Kidney glomerular epithelial cell (primary cell): ENCODE measurements around the gene CELSR1.

Experiments used
- DNase-seq: peaks from one replicate; lab custom pipeline; 2025; lab: John Stamatoyannopoulos, UW

The CELSR1 gene

DNA sequence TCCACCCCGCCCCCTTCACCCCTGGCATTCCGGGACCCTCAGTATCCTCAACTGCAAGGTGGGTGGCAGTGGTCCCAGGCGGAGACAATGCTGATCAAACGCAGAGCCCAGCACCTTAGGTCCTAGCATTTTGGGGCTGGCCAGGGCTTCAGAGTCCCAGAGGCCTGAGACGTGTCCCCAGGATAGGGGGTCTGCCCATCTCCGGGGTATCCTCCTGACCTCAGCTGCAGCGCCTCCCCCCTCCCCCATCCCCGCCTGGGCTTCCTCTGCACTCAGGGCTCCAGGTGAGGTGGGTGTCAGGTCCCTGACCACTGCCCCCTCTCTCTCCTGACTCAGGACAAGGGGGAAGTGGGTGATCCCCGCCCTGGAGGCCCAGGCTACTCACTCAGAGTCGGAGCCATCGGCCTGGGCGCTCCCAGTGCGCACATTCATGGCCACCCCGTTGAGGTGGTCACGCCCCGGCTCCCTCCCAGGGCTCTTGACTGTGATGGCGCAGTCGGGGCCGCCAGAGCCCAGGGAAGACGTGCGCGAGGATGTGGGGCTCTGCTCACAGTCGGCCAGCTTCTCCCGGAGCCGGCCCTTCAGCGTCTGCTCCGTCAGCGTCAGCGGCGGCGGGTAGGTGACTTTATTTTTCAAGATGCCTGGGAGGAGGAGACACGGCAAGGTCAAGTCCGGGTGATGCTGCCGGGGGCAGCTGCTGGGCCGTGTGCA lies 173.7 kb downstream of the CELSR1 start:
- no peak for DNase-seq

DNA sequence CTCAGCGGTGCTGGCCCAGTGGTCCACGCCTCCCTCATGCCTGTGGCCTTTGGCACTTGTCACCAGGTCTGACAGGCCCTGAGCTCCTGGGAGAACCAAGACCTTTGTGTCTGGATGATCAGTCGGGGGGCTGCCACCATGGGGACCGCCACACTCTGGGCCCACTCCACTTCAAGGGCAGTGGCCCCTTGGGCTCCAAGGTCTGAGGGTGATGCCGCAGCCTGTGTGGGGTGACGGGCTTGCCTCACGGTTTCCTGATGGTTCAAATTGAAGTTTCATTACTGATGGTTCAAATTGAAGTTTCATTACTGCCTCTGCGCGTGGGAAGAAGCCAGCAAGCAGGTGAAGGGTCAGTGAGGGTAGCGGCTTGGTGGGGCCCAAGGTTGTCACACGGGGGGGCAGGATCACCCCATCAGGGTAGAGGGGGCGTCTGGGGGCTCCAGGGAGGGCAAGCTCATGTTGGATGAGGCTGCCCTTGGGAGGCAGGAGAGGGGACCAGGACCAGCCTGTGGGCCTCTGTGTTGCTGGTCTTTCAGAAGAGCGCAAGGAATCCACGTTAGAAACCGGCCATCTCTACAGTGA lies 174.4 kb downstream of the CELSR1 start:
- DNase-seq: no peak

DNA sequence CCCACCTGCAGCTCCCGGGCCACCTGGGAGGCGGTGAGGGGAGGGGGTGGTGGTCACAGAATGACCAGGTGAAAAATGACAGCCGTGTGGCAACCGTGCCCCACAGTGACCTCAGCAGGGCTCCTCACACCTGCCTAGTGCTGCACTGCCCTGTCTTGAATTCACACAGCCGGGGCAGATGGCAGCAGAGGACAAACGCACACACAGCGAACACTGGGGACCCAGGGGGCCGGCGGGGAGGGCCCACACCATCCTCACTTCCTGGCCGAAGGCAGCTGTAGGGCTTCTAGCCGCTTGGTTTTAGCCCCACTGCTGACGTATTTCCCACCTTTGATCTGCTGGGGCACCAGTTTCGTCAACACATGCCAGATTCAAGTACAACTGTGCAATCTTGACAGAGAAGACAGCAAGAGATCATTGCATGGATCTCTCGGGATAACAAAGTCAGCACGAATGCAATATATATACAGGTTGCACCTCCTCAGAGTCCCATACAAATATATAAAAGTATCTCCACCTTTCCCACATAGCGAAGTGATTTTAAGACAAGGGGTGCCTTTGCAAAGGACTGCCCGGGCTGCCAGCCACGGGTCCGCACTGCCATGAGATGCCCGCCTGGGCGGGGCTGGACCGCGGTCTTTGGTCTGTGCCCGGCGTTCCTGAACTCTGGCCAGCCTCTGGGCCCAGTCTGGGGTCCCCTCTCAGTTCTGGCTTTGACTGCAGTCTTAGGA lies 175.1 kb downstream of the CELSR1 start:
- DNase-seq: no peak

DNA sequence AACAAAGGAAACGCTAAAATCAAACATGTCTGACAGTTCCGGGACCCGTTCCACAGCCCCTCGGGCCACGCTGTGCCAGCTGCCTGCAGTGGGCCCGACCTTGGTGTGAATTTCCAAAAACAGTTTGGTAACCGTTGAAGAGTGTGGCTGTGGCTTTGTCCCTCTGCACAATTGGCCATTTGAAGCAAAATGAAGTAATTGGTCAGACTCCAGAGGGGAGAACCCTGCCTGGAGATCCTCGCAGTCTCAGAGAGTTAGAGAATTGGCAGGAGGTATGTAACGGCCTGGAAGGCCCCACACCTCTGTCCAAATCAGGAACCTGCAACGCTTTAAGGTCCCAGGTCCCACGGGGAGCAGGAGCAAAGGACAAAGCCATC lies 175.6 kb downstream of the CELSR1 start:
- DNase-seq: no peak

DNA sequence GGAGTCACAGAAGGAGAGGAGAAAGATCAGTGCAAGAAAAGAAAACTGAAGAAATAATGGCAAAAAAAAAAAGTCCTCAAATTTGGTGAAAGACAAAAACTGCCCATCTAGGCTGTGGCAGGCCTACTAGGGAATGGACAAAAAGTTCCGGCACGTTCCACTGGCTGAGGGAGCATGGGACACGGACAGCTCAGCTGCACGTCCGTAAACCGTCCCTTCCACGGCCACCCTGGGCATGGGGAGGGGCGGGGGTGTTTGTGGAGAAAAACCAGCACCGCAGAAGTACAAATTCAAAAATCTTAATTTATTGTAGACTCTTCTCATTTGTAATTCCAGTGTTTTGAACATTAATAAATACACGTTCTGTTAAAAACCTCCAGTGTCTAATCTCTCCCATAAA lies 176.5 kb downstream of the CELSR1 start:
- no peak for DNase-seq

DNA sequence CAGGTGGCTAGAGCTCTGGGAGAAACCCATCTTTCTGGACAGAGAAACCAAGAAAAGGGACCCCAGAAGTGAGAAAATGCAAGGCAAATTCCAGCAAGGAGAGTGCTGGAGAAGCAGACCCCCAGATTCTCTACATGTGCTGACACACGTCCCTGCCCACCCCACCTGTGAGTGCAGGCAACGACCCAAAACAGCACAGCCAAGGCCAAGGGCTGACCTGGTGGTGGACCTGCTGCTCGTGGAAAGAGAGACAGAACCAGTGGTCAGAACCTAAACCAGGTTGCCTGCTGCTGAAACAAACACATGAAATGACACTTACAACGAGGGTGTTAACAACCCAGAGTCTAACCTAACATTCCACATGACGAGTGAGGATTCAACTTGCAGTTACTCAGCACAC lies 177.3 kb downstream of the CELSR1 start:
- no peak for DNase-seq

DNA sequence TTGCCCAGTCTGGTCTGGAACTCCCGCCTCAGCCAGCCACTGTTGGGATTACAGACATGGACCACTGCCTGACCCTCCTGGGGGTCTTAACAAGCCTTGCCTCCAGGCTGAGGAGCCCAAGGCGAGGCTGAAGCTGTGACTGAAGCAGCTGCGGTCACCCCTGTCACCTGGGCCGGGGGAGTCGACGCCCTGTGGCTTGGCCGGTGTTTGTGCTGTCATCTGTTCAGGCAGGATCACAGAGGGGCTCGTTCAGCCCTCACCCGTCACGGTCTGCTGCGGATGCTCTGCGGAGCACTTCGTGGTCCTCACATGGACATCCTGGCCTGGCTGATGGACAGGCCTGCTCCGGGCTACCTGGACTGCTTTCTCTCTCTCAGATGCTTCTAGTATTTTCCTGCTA lies 178.1 kb downstream of the CELSR1 start:
- DNase-seq: no peak

DNA sequence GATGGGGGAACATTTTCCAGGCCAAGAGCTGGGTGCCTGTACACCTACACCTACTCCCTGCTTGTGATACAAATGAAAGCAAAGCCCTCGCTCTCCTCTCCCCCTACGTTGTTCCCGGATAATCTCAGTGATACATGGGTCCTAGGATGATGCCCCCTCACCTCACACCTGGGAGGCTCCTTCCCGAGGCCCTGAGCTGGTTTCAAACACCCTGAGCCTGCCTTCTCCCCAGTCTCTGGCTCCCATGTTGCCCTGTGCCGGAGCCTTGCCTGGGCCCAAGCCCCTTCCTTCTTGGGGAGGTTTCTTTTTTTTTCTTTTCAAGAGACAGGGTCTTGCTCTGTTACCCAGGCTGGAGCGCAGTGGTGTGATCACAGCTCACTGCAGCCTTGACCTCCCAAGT lies 178.7 kb downstream of the CELSR1 start:
- no peak for DNase-seq

DNA sequence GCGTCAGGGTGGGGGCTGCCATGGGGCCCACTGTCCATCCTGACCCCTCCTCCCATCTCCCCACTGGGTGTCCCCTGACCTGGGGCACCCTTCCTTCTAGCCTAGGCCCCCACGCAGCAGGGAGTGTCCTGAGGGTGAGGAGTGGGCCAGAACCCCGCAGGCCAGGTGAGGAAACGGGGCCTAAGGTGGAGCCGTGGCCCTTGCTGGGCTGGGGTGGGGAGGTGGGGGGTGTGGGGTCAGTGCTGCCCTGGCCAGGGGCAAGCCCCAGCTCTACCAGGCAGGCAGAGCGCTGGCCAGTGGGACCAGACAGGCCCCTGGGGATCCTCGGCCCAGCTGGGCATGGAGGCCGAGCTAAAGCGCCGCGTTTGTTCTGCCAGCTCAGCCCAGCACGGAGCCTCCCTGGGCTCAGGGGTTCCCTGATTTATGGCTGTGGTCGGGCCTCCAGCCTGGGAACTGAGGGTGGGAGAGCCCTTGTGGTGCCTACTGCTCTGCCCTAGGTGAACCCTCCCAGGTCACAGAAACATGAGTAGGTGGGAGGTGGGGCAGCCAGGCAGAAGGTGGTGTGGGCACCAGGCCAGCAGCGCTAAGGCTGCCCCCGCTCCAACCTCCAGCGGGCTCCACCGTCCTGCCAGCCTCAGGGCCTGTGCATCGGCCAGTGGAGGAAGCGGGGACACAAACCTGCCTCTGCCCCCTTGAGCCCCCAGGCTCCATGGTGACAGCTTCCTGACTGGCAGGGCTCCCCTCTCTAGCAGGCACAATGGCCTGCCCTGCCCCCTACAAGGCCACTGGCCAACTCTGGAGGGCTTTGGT lies 179.5 kb downstream of the CELSR1 start:
- no peak for DNase-seq

DNA sequence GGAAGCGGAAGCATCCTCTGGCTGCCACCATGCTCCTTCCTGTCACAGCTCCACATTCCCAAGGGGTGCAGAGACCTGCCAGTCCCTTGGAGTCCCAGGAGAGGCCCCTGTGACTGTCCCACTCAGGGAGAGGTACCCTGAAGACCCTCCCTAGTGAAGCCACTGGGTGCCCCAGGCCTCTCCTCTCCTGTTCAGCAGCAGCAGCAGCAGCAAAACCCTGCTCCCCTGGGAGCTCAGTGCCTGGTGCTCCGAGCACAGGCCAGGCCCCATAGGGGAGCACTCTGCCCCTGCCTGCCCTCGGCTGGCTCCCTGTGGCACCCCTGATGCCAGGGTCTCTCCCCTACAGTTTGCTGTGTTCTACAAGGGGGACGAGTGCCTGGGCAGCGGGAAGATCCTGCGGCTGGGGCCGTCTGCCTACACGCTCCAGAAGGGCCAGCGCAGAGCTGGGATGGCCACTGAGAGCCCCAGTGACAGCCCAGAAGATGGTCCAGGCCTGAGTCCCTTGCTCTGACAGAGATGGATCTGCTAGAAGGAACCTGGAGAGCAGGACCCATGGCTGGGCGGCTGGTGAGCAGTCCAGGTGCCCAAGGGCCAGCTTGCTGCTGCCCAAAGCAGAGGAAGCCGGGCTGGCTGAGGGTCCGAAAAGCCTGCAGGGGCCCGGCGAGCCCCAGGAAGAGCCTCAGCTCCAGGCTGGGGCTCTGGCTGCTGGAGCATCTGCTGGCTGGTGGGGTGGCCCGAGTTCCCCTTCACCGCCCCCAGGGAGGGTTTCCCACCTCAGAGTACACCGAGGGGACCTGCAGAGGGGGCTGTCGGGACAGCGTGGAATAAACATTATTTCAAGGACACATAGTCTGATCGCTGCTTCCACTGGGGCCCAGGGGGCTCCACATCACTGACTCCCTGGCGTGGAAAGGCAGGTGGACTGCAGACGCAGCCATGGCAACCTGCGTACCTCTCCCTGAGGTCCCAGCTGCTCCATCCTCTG lies 180.6 kb downstream of the CELSR1 start:
- no peak for DNase-seq

DNA sequence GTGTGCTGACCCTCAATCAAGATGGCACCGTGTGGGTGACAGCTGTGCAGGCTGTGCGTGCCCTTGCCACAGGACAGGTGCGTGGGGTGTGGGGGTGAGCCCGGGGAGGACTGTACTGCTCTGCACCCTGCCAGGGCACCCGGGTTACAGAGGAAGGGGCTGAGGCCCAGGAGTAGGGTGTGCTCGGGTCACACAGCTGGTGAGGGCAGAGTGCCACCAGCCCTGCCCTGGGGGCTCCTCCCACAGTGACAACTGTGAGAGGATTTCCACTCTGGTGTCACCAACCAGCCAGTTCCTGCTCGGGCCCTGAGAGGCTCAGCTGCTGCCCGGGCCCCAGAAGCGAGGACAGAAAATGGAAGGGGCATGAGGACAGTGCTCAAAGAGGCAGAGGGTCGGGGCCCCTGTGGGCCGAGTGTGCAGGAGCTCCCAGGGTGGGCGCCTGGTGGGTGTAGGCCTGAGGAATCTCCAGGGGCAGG lies 181.4 kb downstream of the CELSR1 start:
- no peak for DNase-seq

DNA sequence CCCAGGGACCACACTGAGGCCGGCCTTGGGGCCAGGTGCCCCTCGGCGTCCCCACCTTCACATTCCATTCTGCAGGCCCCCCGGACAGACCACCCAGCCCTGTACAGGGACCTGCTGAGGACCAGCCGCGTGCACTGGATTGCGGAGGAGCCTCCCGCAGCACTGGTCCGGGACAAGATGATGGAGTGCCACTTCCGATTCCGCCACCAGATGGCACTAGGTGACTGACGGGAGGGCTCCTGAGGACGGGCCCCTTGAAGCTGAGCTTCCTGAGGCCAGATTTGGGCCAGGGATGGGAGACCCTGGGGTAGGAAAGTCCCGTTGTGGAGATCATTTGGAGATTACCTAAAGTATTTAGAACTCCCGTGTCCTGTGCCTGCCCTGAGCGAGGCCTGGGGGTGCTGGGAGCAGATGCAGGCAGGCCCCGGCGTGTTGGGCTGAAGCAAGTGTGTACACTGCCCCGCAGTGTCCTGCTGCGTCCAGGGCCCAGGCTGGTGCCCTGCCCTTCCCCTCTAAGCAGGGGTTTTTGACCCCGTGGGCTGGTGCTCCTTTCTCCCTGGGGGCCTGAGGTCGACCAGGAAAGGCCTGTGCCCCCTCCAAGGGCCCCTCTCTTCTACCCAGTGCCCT lies 181.9 kb downstream of the CELSR1 start:
- peak; percentile 32 for DNase-seq

DNA sequence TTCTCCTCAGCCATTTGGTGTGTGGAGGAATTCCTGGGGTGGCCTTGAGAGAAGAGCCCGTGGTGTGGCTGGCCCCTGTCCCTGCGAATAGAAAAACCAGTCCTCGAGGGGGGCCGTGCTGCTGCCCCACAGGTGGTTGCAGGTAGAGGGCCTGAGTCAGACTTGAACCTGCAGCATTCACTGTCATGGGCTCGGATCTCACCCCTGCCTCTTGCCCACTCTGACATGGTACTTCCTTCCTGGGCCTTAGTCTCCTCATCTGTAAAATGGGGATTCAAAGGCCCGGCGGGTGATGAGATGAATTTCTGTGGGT lies 182.5 kb downstream of the CELSR1 start:
- no peak for DNase-seq

DNA sequence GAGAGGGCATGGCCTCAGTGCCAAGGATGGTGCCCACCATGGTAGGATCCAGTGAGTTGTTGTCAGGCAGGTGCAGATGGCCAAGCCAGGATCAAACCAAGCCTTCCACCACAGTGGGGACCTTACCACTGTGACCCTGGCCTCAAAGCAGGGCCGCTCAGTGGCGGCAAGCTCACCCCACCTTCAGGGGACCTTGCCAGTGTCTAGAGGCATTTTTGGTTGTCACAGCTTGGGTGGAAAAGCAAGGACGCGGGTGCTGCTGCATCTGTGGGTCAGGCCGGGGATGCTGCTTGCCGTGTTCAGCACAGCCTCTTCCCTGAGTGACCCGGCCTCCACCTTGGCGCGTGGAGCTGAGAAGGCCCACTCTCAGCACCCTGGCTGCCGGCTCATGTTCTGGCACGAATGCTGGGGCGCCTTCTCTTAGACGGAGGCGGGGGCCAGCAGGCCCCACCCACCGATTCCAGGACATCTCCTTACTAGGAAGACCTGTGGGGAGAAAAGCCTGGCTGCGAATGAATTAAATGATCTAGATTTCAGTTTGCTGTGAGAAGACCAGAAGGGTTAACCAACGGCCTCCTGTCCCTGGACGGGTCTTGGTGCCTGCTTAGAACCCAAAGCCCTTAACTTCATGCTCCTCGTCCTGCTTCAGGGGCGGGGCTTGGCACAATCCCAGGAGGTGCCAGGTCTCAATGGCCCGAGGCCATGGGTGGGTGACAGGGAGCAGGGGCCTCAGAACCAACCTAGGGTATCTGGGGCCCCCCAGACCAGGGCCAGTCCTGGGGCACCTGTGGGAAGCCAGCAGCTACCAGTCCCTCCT lies 183.0 kb downstream of the CELSR1 start:
- no peak for DNase-seq

DNA sequence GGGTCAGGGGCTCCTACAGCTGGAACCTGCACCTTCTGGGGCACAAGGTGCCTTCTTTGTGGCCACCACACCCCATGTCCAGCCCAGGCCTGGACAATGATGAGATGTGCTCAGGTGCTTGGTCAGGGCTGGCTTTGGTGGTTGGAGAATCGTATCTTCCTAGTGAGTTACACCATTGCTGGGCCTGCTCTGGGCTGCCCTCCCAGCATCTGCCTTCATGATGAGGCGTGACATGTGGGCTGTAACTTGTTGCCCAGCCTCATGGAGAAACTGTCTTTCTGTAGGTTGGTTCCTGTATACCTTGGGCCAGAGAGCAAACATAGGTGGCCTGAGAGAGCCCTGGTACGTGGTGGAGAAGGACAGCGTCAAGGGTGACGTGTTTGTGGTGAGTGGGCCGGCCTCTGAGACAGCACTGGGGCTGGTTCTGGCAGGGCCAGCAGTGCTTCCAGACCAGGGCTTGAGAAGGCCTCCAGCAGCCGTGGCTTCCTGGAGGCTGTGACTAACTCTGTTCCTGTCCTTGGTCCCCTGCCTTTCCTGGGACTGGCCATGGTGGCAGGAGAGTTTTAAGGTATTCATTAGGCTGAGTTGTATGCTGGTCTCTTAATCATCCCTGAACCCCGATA lies 183.8 kb downstream of the CELSR1 start:
- DNase-seq: no peak

DNA sequence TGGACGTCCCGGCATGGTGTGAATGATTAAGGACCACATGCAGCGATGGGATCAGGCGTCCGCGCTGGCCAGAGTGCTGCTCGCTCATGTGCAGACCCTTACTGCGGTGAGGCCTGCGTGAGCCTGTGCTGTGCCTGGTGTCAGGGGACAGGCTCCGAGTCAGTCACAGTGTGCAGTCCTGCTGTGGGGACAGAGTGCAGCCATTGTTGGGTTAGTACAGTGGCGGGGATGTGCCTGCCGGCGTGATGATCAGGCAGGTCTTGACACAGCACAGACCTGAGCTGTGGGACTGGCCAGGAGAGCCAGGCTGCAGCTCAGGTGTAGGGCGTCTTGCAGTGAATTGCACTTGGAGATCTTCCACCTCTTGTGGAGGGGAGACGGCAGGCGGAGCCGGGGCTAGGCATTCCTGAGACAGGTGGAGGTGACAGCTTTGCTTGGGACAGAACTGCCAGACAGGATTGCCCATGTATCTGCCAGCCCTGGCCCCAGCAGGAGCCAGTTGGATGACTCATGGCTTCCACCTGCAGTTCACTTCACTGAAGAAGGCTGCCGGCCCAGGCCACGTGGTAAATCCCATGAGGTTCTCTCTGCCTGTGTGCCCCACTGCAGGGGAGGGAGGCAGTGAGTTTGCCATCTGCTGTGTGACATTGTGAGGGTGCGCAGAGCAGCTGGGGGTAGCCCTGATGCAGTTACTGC lies 184.6 kb downstream of the CELSR1 start:
- peak; percentile 13 for DNase-seq

DNA sequence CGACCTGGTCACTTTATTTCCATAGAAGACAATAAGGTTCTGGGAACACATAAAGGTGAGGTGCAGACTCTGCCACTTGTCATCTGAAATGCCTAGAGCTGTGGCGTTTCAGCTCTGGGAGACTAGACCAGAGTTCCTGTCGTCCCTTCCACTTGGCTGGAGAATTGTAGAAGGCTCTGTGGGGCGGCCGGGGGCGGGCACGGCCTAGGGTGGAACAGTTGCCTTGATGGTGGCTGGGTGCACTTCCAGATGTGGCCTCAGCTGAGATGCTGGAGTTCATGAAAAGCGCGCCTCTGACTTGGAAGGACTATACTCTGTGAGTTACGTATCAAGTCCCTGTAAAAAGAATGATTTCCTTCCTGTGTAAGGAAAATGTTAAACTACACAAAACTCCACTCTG lies 185.1 kb downstream of the CELSR1 start:
- DNase-seq: no peak

DNA sequence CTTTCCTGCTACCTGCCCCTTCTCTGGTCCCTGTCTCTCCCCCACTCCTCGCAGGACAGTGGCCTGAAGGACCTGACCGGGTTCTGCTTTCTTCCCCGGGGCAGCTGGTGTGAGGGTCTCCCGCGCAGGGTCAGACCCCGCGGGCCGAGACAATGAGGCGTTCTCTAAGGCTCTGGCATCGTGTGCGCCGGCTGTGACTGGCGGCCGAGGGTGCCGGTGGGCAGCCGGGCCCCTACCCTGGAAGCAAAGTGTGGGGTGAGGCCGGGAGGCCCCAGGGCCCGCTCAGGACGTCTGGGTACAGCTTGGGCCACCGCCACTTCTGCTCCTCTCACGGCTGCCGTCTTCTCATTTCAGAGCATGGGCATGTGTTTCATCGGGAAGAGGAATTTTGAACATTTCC lies 185.7 kb downstream of the CELSR1 start:
- DNase-seq: no peak

DNA sequence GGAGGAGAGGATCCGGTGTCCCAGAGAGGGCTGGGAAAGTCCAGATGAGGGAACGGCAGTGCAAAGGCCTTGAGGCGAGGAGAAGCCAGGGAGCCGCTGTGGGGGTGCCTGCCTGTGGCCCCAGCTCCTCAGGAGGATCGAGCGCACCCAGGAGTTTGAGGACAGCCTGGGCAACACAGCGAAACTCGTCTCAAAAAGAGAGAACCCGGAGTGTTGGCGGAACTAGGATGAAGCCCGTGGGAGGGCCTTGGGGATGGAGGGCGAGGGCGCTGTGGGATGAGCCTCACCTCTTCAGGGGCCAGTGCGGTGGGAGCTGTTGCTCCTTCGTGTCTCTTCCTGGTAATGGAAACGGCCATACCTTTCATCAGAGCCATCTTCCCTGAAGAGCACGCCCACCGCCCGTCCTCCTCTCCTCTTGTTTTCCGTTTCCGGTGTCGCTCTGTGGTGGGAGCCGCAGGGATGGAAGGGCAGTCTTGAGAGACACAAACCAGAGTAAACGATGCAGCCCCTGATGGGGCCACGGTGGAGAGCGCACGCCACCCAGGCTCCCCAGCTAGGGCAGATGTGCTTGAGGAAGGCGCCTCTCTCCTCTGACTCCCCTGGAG lies 186.2 kb downstream of the CELSR1 start:
- DNase-seq: no peak
